ENCODE measurements around the gene CAV3. TPM values are rescaled to one million over a fixed set of nuclear protein-coding genes. Genes with fewer than 3 reads are reported as not detected.

CAV3 gene
- total and polyA plus RNA-seq, 9 of the 15 experiments (the other 6 are each of a cell fraction or from before 2014, with no cell fraction given) = not detected

DNA sequence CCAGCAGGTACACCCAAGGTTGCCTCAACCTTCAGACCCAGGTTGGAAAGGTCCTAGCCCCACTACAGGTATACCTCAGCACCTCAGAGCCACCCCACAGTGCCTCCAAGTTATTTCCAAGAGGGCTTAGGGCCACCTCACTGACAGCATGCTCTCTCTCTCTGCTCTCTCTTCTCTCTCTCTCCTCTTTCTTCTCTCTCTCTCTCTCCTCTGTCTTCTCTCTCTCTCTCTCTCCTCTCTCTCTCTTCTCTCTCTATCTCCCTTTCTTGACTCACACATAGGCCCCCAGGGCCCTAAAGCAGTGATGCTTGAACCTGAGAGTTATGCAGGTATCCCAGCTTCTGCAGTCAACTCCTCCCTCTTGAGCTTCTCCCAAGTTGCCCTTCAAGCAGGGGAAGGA lies 4.2 kb downstream of the CAV3 start:
- intact Hi-C loops (cut with micrococcal nuclease) (no loop called here), in situ Hi-C loops (cut with MboI) (no loop called here)
- Histone ChIP-seq H3K4me2 (ENCODE audit: insufficient read depth, low read length) (no peak overlapping the region), H4K20me1 (replicated peaks; ENCODE audit: control insufficient read depth, insufficient read depth, low read length) (peaks cover 9% of the 10 kb centered on the region), H3K27ac (ENCODE audit: extremely low read depth, low read depth, low read length) (no peak overlapping the region), H3K4me1 (replicated peaks in 1 of 2; ENCODE audit: control insufficient read depth in 2 of 2, insufficient read depth in 2 of 2, low read length in 2 of 2) (peaks cover 3 to 4% of the 10 kb centered on the region in 2 experiments; a peak in 3 of 5 replicates), H3K4me3 (no peak overlapping the region), H3K9me1 (ENCODE audit: control insufficient read depth, insufficient read depth, low read length) (peaks cover 2% of the 10 kb centered on the region), H3K79me2 (ENCODE audit: control insufficient read depth, insufficient read depth, low read length) (no peaks in the 10 kb centered on the region), H3K36me3 (ENCODE audit: control insufficient read depth, insufficient read depth, low read length) (no peaks in the 10 kb centered on the region), H2AFZ (ENCODE audit: low read depth, low read length) (no peak overlapping the region), H3K9me3 (replicated peaks; ENCODE audit: control insufficient read depth, insufficient read depth, low read depth, low read length) (no peaks in the 10 kb centered on the region), H3K27me3 (ENCODE audit: control insufficient read depth in 2 of 2, insufficient read depth in 2 of 2, low read length in 2 of 2) (peaks cover 18 to 51% of the 10 kb centered on the region in 2 experiments), H3K9ac (ENCODE audit: insufficient read depth in 1 of 2, low read depth in 2 of 2, low read length in 2 of 2) (no peak overlapping the region)
- no peak for ATAC-seq
- POLR2A ChIA-PET = interaction anchor here (0.6 to 1.1 kb wide), 2 partner anchors 15 to 35 kb away, joined by 3 to 4 read pairs; no protein-coding TSS in a partner anchor
- FAIRE-seq = no peak
- DNase-seq (ENCODE audit: extremely low read depth in 1 of 4, low spot score in 3 of 4) = no peak
- TF ChIP-seq GTF2E2 (tag; IDR thresholded peaks at IDR 0.05) (no peak), ZNF239 (CRISPR knock-in tag; IDR thresholded peaks at IDR 0.05) (no peak), KDM2B (CRISPR knock-in tag; IDR thresholded peaks at IDR 0.05) (no peak)
- TF ChIP-seq, protein P1, sequence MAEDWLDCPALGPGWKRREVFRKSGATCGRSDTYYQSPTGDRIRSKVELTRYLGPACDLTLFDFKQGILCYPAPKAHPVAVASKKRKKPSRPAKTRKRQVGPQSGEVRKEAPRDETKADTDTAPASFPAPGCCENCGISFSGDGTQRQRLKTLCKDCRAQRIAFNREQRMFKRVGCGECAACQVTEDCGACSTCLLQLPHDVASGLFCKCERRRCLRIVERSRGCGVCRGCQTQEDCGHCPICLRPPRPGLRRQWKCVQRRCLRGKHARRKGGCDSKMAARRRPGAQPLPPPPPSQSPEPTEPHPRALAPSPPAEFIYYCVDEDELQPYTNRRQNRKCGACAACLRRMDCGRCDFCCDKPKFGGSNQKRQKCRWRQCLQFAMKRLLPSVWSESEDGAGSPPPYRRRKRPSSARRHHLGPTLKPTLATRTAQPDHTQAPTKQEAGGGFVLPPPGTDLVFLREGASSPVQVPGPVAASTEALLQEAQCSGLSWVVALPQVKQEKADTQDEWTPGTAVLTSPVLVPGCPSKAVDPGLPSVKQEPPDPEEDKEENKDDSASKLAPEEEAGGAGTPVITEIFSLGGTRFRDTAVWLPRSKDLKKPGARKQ (CRISPR knock-in tag; IDR thresholded peaks at IDR 0.05) = no peak
- TF ChIP-seq, protein P2, sequence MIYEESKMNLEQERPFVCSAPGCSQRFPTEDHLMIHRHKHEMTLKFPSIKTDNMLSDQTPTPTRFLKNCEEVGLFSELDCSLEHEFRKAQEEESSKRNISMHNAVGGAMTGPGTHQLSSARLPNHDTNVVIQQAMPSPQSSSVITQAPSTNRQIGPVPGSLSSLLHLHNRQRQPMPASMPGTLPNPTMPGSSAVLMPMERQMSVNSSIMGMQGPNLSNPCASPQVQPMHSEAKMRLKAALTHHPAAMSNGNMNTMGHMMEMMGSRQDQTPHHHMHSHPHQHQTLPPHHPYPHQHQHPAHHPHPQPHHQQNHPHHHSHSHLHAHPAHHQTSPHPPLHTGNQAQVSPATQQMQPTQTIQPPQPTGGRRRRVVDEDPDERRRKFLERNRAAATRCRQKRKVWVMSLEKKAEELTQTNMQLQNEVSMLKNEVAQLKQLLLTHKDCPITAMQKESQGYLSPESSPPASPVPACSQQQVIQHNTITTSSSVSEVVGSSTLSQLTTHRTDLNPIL (CRISPR knock-in tag; IDR thresholded peaks at IDR 0.05) = no peak
- no TSS peak for BruUV-seq (replicated peaks)
- CTCF ChIA-PET (ENCODE audit: low intra/inter-chr PET ratio) = no interaction called here
